NT2/D1 (cell line): ENCODE results near the gene FAF2.

Experiments used
- DNase-seq: peaks from one replicate; pipeline ENCODE4 v3.0.0-alpha.2; 2011; ENCODE audit warnings: low read depth, low spot score
- H3K27me3 ChIP-seq: 2 replicates; pipeline ENCODE4 v1.6.0; 2011; ENCODE audit warnings: mild to moderate bottlenecking; ENCODE audit not compliant: insufficient read length, insufficient read depth
- H3K36me3 ChIP-seq: 2 replicates; pipeline ENCODE4 v1.6.1; 2011; ENCODE audit warnings: mild to moderate bottlenecking, low read length, mixed read lengths; ENCODE audit not compliant: insufficient read depth, insufficient read length
- H3K4me1 ChIP-seq: 2 replicates; pipeline ENCODE4 v1.5.1; 2011; ENCODE audit not compliant: insufficient read depth, insufficient read length
- H3K4me3 ChIP-seq: 2 replicates; pipeline ENCODE4 v1.5.1; 2011; ENCODE audit warnings: low read depth; ENCODE audit not compliant: insufficient read length
- H3K9ac ChIP-seq: 2 replicates; pipeline ENCODE4 v1.6.0; 2011; ENCODE audit warnings: low read depth; ENCODE audit not compliant: insufficient read length
- H3K9me3 ChIP-seq: 2 replicates; pipeline ENCODE4 v1.5.1; 2011; ENCODE audit warnings: mild to moderate bottlenecking, low read length; ENCODE audit not compliant: insufficient read depth
- SUZ12 ChIP-seq: IDR thresholded peaks from 2 replicates; pipeline ENCODE4 v1.6.1; 2011; ENCODE audit not compliant: insufficient read length, insufficient read depth; ENCODE audit errors: extremely low read depth
- YY1 ChIP-seq: IDR thresholded peaks from 2 replicates; pipeline ENCODE4 v1.6.1; 2011; ENCODE audit not compliant: insufficient read length, insufficient read depth
- ZNF274 ChIP-seq: IDR thresholded peaks from 2 replicates; pipeline ENCODE4 v1.6.1; 2011; ENCODE audit warnings: mild to moderate bottlenecking, low read depth, low read length

The FAF2 gene

GRCh38 chr5:176492431-176492830 lies 44.2 kb downstream of the FAF2 start:
- no peaks in the 10 kb centered on the region for H3K9me3 ChIP-seq
- TF ChIP-seq SUZ12 (no peak), ZNF274 (no peak), YY1 (no peak)
- H3K9ac ChIP-seq = no peak overlapping the region
- H3K4me1 ChIP-seq = no peaks in the 10 kb centered on the region
- no peaks in the 10 kb centered on the region for H3K27me3 ChIP-seq
- H3K4me3 ChIP-seq = no peak overlapping the region
- no peak for DNase-seq
- H3K36me3 ChIP-seq = peaks cover 75% of the 10 kb centered on the region

GRCh38 chr5:176497852-176498251 lies 49.7 kb downstream of the FAF2 start:
- peaks cover 78% of the 10 kb centered on the region for H3K36me3 ChIP-seq
- no peaks in the 10 kb centered on the region for H3K4me1 ChIP-seq
- no peak overlapping the region for H3K9ac ChIP-seq
- H3K4me3 ChIP-seq = no peak overlapping the region
- H3K27me3 ChIP-seq = no peaks in the 10 kb centered on the region
- DNase-seq = no peak
- TF ChIP-seq SUZ12 = no peak
- no peak for TF ChIP-seq YY1
- TF ChIP-seq ZNF274 = no peak
- H3K9me3 ChIP-seq = no peaks in the 10 kb centered on the region

GRCh38 chr5:176499273-176499672 lies 51.1 kb downstream of the FAF2 start:
- Histone ChIP-seq H3K27me3 (no peaks in the 10 kb centered on the region), H3K4me1 (no peaks in the 10 kb centered on the region), H3K4me3 (no peak overlapping the region), H3K9me3 (no peaks in the 10 kb centered on the region), H3K9ac (no peak overlapping the region), H3K36me3 (peaks cover 69% of the 10 kb centered on the region)
- TF ChIP-seq SUZ12 = no peak
- no peak for TF ChIP-seq ZNF274
- TF ChIP-seq YY1 = no peak
- no peak for DNase-seq

DNA sequence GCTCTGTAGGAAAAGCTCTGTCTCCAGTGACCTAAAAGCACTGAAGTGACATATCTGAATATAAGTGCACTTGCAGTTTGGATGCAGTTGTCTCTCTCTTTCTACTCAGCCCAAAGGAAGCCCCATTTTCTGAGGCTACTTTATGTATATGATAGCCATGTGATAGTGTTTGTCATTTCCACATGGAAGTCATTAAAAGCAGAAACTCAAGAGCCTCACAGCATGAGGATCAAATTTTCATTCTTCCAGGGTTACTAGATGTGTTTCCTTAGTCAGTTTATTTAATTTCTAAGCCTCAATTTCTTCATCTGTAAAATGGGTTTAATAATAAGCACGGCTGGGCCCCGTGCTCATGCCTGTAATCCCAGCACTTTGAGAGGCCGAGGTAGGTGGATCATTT lies 52.3 kb downstream of the FAF2 start:
- H3K4me1 ChIP-seq = no peaks in the 10 kb centered on the region
- no peaks in the 10 kb centered on the region for H3K27me3 ChIP-seq
- H3K4me3 ChIP-seq = no peak overlapping the region
- DNase-seq = no peak
- H3K36me3 ChIP-seq = peaks cover 65% of the 10 kb centered on the region
- H3K9me3 ChIP-seq = no peaks in the 10 kb centered on the region
- no peak overlapping the region for H3K9ac ChIP-seq
- TF ChIP-seq ZNF274 (no peak), SUZ12 (no peak), YY1 (no peak)

- Histone ChIP-seq H3K9me3 (no peaks in the 10 kb centered on the region), H3K27me3 (no peaks in the 10 kb centered on the region), H3K36me3 (peaks cover 57% of the 10 kb centered on the region), H3K4me3 (no peak overlapping the region), H3K4me1 (no peaks in the 10 kb centered on the region), H3K9ac (no peak overlapping the region)
- TF ChIP-seq YY1 (no peak), SUZ12 (no peak), ZNF274 (no peak)
- no peak for DNase-seq
Observed at GRCh38 chr5:176501333-176501732, 53.1 kb downstream of the FAF2 start.

- TF ChIP-seq SUZ12 (no peak), YY1 (no peak), ZNF274 (no peak)
- Histone ChIP-seq H3K9me3 (no peaks in the 10 kb centered on the region), H3K9ac (no peak overlapping the region), H3K4me3 (no peak overlapping the region), H3K4me1 (no peaks in the 10 kb centered on the region), H3K36me3 (peaks cover 58% of the 10 kb centered on the region), H3K27me3 (no peaks in the 10 kb centered on the region)
- DNase-seq = no peak
Observed at GRCh38 chr5:176503496-176503895, 55.3 kb downstream of the FAF2 start.

- no peak overlapping the region for H3K4me3 ChIP-seq
- TF ChIP-seq YY1 (no peak), SUZ12 (no peak), ZNF274 (no peak)
- H3K9ac ChIP-seq = no peak overlapping the region
- H3K36me3 ChIP-seq = peaks cover 42% of the 10 kb centered on the region
- no peaks in the 10 kb centered on the region for H3K9me3 ChIP-seq
- no peak for DNase-seq
- H3K27me3 ChIP-seq = no peaks in the 10 kb centered on the region
- H3K4me1 ChIP-seq = no peaks in the 10 kb centered on the region
Observed at GRCh38 chr5:176507911-176508310, 59.7 kb downstream of the FAF2 start.
